ENCODE data around the gene NFATC2.

Gene NFATC2

GRCh38 chr20:51437182-51437924, 105.2 kb downstream of the NFATC2 start:
- H3K9me3 ChIP-seq (ENCODE audit: control insufficient read depth, insufficient read depth, low read length): no peaks in the 10 kb centered on the region
- H3K4me1 ChIP-seq (ENCODE audit: insufficient read depth, low read length): peaks cover 5% of the 10 kb centered on the region; the same call in 1 of the 2 replicates
- no peaks in the 10 kb centered on the region; the same call in 1 of the 2 replicates for H3K36me3 ChIP-seq (ENCODE audit: insufficient read depth, low read length)
- no peak overlapping the region for H3K9ac ChIP-seq (ENCODE audit: low read depth, low read length)

- Histone ChIP-seq H3K36me3 (ENCODE audit: insufficient read depth, low read length) (no peaks in the 10 kb centered on the region; the same call in 1 of the 2 replicates), H3K9me3 (ENCODE audit: control insufficient read depth, insufficient read depth, low read length) (no peaks in the 10 kb centered on the region), H3K4me1 (ENCODE audit: insufficient read depth, low read length) (peaks cover 5% of the 10 kb centered on the region; the same call in 1 of the 2 replicates)
Observed at GRCh38 chr20:51434580-51435247, 107.8 kb downstream of the NFATC2 start.

GRCh38 chr20:51434026-51434425, 108.5 kb downstream of the NFATC2 start:
- Histone ChIP-seq H3K4me1 (ENCODE audit: insufficient read depth, low read length) (peaks cover 5% of the 10 kb centered on the region; the same call in 1 of the 2 replicates), H3K9ac (ENCODE audit: low read depth, low read length) (no peak overlapping the region)

More at GRCh38 chr20:51434580-51435247, 107.8 kb downstream of the NFATC2 start:
- H3K9ac ChIP-seq (ENCODE audit: low read depth, low read length): no peak overlapping the region

GRCh38 chr20:51432875-51433274, 109.6 kb downstream of the NFATC2 start:
- Histone ChIP-seq H3K36me3 (ENCODE audit: insufficient read depth, low read length) (no peaks in the 10 kb centered on the region; the same call in 1 of the 2 replicates), H3K9me3 (ENCODE audit: control insufficient read depth, insufficient read depth, low read length) (no peaks in the 10 kb centered on the region), H3K4me1 (ENCODE audit: insufficient read depth, low read length) (peaks cover 15% of the 10 kb centered on the region)

More at GRCh38 chr20:51434026-51434425, 108.5 kb downstream of the NFATC2 start:
- Histone ChIP-seq H3K9me3 (ENCODE audit: control insufficient read depth, insufficient read depth, low read length) (no peaks in the 10 kb centered on the region), H3K36me3 (ENCODE audit: insufficient read depth, low read length) (no peaks in the 10 kb centered on the region; the same call in 1 of the 2 replicates)

GRCh38 chr20:51432251-51432784, 110.2 kb downstream of the NFATC2 start:
- Histone ChIP-seq H3K9me3 (ENCODE audit: control insufficient read depth, insufficient read depth, low read length) (no peaks in the 10 kb centered on the region), H3K4me1 (ENCODE audit: insufficient read depth, low read length) (peaks cover 16% of the 10 kb centered on the region), H3K36me3 (ENCODE audit: insufficient read depth, low read length) (no peaks in the 10 kb centered on the region; the same call in 1 of the 2 replicates), H3K9ac (ENCODE audit: low read depth, low read length) (no peak overlapping the region)

More at GRCh38 chr20:51432875-51433274, 109.6 kb downstream of the NFATC2 start:
- H3K9ac ChIP-seq (ENCODE audit: low read depth, low read length): no peak overlapping the region

GRCh38 chr20:51431321-51431720, 111.2 kb downstream of the NFATC2 start:
- Histone ChIP-seq H3K9ac (ENCODE audit: low read depth, low read length) (no peak overlapping the region), H3K36me3 (ENCODE audit: insufficient read depth, low read length) (no peaks in the 10 kb centered on the region; the same call in 1 of the 2 replicates), H3K4me1 (ENCODE audit: insufficient read depth, low read length) (peaks cover 14% of the 10 kb centered on the region), H3K9me3 (ENCODE audit: control insufficient read depth, insufficient read depth, low read length) (no peaks in the 10 kb centered on the region)

DNA sequence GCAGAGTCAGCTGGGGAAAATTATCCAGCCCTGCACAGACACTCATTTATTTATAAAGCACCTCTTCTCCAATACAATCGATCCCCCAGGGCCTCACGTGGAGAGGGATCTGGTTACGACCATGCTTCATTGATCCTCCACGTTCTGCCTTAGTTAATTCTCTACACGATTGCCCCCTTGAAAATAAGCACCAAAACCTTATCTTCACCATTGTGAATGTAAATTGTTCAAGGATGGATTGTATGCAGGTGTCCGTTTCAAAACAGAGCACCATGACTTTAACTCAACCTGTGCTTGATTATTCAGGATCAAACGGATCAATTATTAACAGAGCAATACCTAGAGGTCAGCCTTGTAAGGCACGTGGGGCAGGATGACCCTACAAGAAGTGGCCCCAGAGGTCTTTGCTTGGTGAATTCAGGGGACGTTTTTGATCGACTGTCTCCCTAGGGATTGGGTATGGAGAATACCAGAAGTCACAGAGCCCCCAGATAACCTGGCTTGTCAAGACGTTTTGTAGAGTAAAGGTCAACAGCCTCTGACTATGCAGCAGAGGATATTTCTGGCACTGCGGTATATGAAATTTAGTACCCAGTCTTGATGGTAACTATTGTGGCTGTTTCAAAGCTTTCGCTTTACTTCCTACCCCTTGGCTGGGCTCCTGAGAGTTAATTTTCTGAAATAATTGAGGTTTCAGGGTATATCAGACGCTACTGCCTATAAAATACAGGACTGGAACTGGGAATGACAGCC, 112.1 kb downstream of the NFATC2 start:
- no peak overlapping the region for H3K9ac ChIP-seq (ENCODE audit: low read depth, low read length)
- no peaks in the 10 kb centered on the region for H3K9me3 ChIP-seq (ENCODE audit: control insufficient read depth, insufficient read depth, low read length)
- H3K36me3 ChIP-seq (ENCODE audit: insufficient read depth, low read length): no peaks in the 10 kb centered on the region; the same call in 1 of the 2 replicates
- H3K4me1 ChIP-seq (ENCODE audit: insufficient read depth, low read length): peaks cover 21% of the 10 kb centered on the region

GRCh38 chr20:51429696-51430095, 112.8 kb downstream of the NFATC2 start:
- Histone ChIP-seq H3K4me1 (ENCODE audit: insufficient read depth, low read length) (peaks cover 25% of the 10 kb centered on the region), H3K9me3 (ENCODE audit: control insufficient read depth, insufficient read depth, low read length) (no peaks in the 10 kb centered on the region), H3K9ac (ENCODE audit: low read depth, low read length) (no peak overlapping the region), H3K36me3 (ENCODE audit: insufficient read depth, low read length) (no peaks in the 10 kb centered on the region)

DNA sequence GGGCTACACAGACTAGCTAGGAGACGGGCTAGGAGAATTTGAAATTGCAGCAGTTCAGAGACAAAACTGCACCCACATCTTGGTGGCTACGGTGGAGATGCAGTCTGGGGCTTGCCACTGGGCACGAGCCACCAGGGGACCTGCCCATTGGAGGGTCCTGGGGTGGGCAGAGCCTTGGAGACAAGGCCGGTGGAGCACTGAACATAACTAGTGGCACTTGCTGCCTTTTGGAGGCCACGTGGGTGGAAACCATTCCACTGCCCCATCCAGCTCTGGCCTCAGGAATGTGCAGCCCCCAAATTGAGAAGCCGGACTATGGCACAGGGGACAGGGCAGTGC, 113.4 kb downstream of the NFATC2 start:
- Histone ChIP-seq H3K4me1 (ENCODE audit: insufficient read depth, low read length) (peaks cover 31% of the 10 kb centered on the region), H3K9me3 (ENCODE audit: control insufficient read depth, insufficient read depth, low read length) (no peaks in the 10 kb centered on the region), H3K36me3 (ENCODE audit: insufficient read depth, low read length) (no peaks in the 10 kb centered on the region), H3K9ac (ENCODE audit: low read depth, low read length) (no peak overlapping the region)

GRCh38 chr20:51428401-51429143, 113.9 kb downstream of the NFATC2 start:
- no peak overlapping the region for H3K9ac ChIP-seq (ENCODE audit: low read depth, low read length)
- H3K9me3 ChIP-seq (ENCODE audit: control insufficient read depth, insufficient read depth, low read length): no peaks in the 10 kb centered on the region
- peaks cover 31% of the 10 kb centered on the region for H3K4me1 ChIP-seq (ENCODE audit: insufficient read depth, low read length)
- H3K36me3 ChIP-seq (ENCODE audit: insufficient read depth, low read length): no peaks in the 10 kb centered on the region

DNA sequence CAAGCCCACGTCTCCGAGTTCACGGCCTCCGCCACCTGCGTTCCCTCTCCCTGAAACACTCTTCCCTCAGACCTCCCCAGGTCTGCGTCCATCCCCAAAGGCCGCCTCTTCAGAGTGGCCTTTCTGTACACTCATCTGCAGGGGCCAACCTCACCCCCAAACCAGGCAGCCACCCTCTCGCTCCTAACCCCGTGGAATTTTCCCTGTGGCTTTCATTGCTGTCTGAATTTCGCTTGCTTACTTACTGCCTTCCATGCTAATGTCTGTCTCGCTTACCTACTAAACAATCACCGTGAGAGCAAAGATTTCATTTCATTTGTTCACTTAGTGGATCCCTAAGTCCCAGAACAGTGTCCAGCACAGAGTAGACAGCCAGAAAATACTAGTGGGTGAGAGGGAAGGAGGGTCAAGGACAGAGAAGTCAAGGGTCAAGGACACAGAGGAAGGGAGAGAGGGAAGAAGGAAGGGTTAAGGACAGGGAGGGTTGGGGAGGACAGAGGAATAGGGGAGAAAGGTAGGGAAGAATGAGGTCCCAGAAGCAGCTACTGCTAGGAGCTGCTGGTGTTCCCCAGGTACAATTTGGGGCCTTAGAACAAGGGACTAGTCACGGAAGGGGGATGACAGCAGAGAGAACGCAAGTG, 114.7 kb downstream of the NFATC2 start:
- Histone ChIP-seq H3K4me1 (ENCODE audit: insufficient read depth, low read length) (peaks cover 35% of the 10 kb centered on the region), H3K36me3 (ENCODE audit: insufficient read depth, low read length) (no peaks in the 10 kb centered on the region), H3K9ac (ENCODE audit: low read depth, low read length) (no peak overlapping the region), H3K9me3 (ENCODE audit: control insufficient read depth, insufficient read depth, low read length) (no peaks in the 10 kb centered on the region)

DNA sequence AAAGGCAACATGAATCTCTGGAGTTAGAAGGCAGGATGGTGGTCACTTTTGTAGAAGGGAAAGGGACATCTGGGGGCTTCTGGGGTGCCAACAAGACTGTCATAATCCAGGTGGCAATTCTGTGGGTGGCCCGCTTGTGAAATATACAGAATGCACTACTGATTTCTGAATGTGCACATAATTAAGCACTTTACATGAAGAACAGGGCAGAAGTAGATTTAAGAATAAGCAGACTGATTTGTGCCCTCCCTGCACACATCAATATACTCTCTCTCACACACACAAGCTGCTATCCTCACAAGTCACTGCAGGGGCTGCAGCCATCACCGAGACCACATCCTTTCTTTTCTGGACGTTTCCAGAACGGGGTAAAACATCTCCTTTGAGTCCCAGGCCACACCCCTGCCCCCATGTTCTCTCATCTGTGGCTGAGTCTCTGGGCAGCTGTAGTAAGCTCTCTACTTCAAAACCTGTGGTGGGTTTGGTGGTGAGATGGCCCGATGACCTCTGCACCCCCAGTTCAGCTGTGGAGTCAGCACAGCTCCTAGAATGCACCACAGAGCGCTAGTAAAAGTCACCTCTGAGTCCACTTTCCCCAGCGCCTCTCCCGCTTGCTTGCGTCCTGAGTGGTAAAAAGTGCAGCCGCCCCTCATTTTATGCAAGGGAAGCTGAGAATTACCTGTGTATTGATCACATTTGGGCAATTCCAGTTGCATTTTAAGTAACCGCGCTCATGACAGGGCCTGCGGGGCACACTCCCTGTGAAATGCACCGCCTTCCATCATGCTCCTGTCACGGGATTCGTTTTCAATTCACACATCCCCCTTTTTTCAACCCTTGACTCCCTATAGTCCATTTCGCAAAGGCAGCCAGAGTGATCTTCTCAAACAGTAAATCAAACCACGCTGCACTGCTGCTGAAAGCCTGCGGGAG, 115.5 kb downstream of the NFATC2 start:
- Histone ChIP-seq H3K36me3 (ENCODE audit: insufficient read depth, low read length) (no peaks in the 10 kb centered on the region), H3K9me3 (ENCODE audit: control insufficient read depth, insufficient read depth, low read length) (no peaks in the 10 kb centered on the region), H3K4me1 (ENCODE audit: insufficient read depth, low read length) (peaks cover 35% of the 10 kb centered on the region), H3K9ac (ENCODE audit: low read depth, low read length) (no peak overlapping the region)
